Measurements from ENCODE around the gene VPS51. TPM values are rescaled to one million over a fixed set of nuclear protein-coding genes. Genes with fewer than 3 reads are reported as not detected.

VPS51 gene
- total and polyA plus RNA-seq, 5 donors from 2014 or later, result 84.2 to 234 (median 96.9) TPM

- no peak overlapping the region for H3K4me3 ChIP-seq (ENCODE audit: low read depth, low read length)
- H3K27me3 ChIP-seq (ENCODE audit: control insufficient read depth, insufficient read depth, low read length), result no peaks in the 10 kb centered on the region
- no peaks in the 10 kb centered on the region for H3K36me3 ChIP-seq (ENCODE audit: control insufficient read depth, insufficient read depth, low read length)
- no peak for ATAC-seq (ENCODE audit: low read depth in 2 of 2)
- H3K27me3 Mint-ChIP-seq, result peaks cover 12% of the 10 kb centered on the region
- no peaks in the 10 kb centered on the region for H3K9me3 ChIP-seq (ENCODE audit: control insufficient read depth in 2 of 2, low read length in 2 of 2)
- H3K27ac Mint-ChIP-seq, result no peak overlapping the region
- no peaks in the 10 kb centered on the region for H3K9me3 Mint-ChIP-seq
- peaks cover 0 to 18% (median 13%) of the 10 kb centered on the region in 4 donors for H3K4me1 Mint-ChIP-seq
- no peak overlapping the region for H3K4me3 Mint-ChIP-seq
- peaks cover 11% of the 10 kb centered on the region for H3K4me1 ChIP-seq (ENCODE audit: control insufficient read depth, insufficient read depth, low read length, poor library complexity, severe bottlenecking)
- no peak overlapping the region for H3K27ac ChIP-seq (ENCODE audit: insufficient read depth, low read length, poor library complexity, severe bottlenecking)
- H3K36me3 Mint-ChIP-seq, result no peaks in the 10 kb centered on the region
- no peak for DNase-seq
Measured at GRCh38 chr11:65058012-65058411, 38.0 kb upstream of the VPS51 start.

GRCh38 chr11:65058419-65059054, 37.5 kb upstream of the VPS51 start, which contains the start of gene NAALADL1:
Gene NAALADL1 (minus strand): TSS chr11:65058553. CDS start chr11:65058521, 32 bp downstream.
- H3K9me3 Mint-ChIP-seq, result no peaks in the 10 kb centered on the region
- no peak for DNase-seq
- H3K27ac Mint-ChIP-seq, result no peak within 1 kb of the TSS
- Histone ChIP-seq H3K9me3 (ENCODE audit: control insufficient read depth in 2 of 2, low read length in 2 of 2) (no peaks in the 10 kb centered on the region), H3K27me3 (ENCODE audit: control insufficient read depth, insufficient read depth, low read length) (no peaks in the 10 kb centered on the region), H3K4me1 (ENCODE audit: control insufficient read depth, insufficient read depth, low read length, poor library complexity, severe bottlenecking) (peaks cover 9% of the 10 kb centered on the region), H3K36me3 (ENCODE audit: control insufficient read depth, insufficient read depth, low read length) (no peaks in the 10 kb centered on the region), H3K4me3 (ENCODE audit: low read depth, low read length) (no peak within 1 kb of the TSS), H3K27ac (ENCODE audit: insufficient read depth, low read length, poor library complexity, severe bottlenecking) (no peak within 1 kb of the TSS)
- peaks cover 0 to 13% (median 12%) of the 10 kb centered on the region in 4 donors for H3K4me1 Mint-ChIP-seq
- peaks cover 12% of the 10 kb centered on the region for H3K27me3 Mint-ChIP-seq
- no peak for ATAC-seq (ENCODE audit: low read depth in 2 of 2)
- H3K4me3 Mint-ChIP-seq, result peak within 1 kb of the TSS in 1 of 4 donors; percentile 32
- no peaks in the 10 kb centered on the region for H3K36me3 Mint-ChIP-seq

- no peak overlapping the region for H3K4me3 Mint-ChIP-seq
- H3K27ac Mint-ChIP-seq, result no peak overlapping the region
- peaks cover 12% of the 10 kb centered on the region for H3K27me3 Mint-ChIP-seq
- Histone ChIP-seq H3K36me3 (ENCODE audit: control insufficient read depth, insufficient read depth, low read length) (no peaks in the 10 kb centered on the region), H3K9me3 (ENCODE audit: control insufficient read depth in 2 of 2, low read length in 2 of 2) (no peaks in the 10 kb centered on the region), H3K4me3 (ENCODE audit: low read depth, low read length) (no peak overlapping the region), H3K27me3 (ENCODE audit: control insufficient read depth, insufficient read depth, low read length) (no peaks in the 10 kb centered on the region), H3K4me1 (ENCODE audit: control insufficient read depth, insufficient read depth, low read length, poor library complexity, severe bottlenecking) (no peaks in the 10 kb centered on the region), H3K27ac (ENCODE audit: insufficient read depth, low read length, poor library complexity, severe bottlenecking) (no peak overlapping the region)
- no peak for ATAC-seq (ENCODE audit: low read depth in 2 of 2)
- H3K36me3 Mint-ChIP-seq, result no peaks in the 10 kb centered on the region
- H3K4me1 Mint-ChIP-seq, result peaks cover 0 to 4% (median 3%) of the 10 kb centered on the region in 4 donors
- no peak for DNase-seq
- H3K9me3 Mint-ChIP-seq, result no peaks in the 10 kb centered on the region
Measured at GRCh38 chr11:65059523-65059922, 36.5 kb upstream of the VPS51 start.

- Mint-ChIP-seq H3K36me3 (no peaks in the 10 kb centered on the region), H3K4me1 (peaks cover 0 to 4% (median 2%) of the 10 kb centered on the region in 4 donors), H3K27me3 (peaks cover 12% of the 10 kb centered on the region), H3K4me3 (no peak overlapping the region), H3K9me3 (no peaks in the 10 kb centered on the region), H3K27ac (no peak overlapping the region)
- DNase-seq, result peak in 1 of 3 donors; percentile 33
- Histone ChIP-seq H3K4me3 (ENCODE audit: low read depth, low read length) (no peak overlapping the region), H3K9me3 (ENCODE audit: control insufficient read depth in 2 of 2, low read length in 2 of 2) (no peaks in the 10 kb centered on the region), H3K36me3 (ENCODE audit: control insufficient read depth, insufficient read depth, low read length) (no peaks in the 10 kb centered on the region), H3K4me1 (ENCODE audit: control insufficient read depth, insufficient read depth, low read length, poor library complexity, severe bottlenecking) (no peaks in the 10 kb centered on the region), H3K27ac (ENCODE audit: insufficient read depth, low read length, poor library complexity, severe bottlenecking) (no peak overlapping the region), H3K27me3 (ENCODE audit: control insufficient read depth, insufficient read depth, low read length) (no peaks in the 10 kb centered on the region)
- no peak for ATAC-seq (ENCODE audit: low read depth in 2 of 2)
Measured at GRCh38 chr11:65059959-65060824, 35.8 kb upstream of the VPS51 start.

- peak in 1 of 3 donors; percentile 17 for DNase-seq
- peak overlapping the region in 1 of 3 donors; percentile 51 for H3K27ac Mint-ChIP-seq
Measured at GRCh38 chr11:65060913-65061408, 35.1 kb upstream of the VPS51 start.

GRCh38 chr11:65063532-65063931, 32.5 kb upstream of the VPS51 start:
- Histone ChIP-seq H3K9me3 (ENCODE audit: control insufficient read depth in 2 of 2, low read length in 2 of 2) (no peaks in the 10 kb centered on the region), H3K36me3 (ENCODE audit: control insufficient read depth, insufficient read depth, low read length) (no peaks in the 10 kb centered on the region), H3K4me3 (ENCODE audit: low read depth, low read length) (no peak overlapping the region), H3K27ac (ENCODE audit: insufficient read depth, low read length, poor library complexity, severe bottlenecking) (no peak overlapping the region), H3K27me3 (ENCODE audit: control insufficient read depth, insufficient read depth, low read length) (no peaks in the 10 kb centered on the region), H3K4me1 (ENCODE audit: control insufficient read depth, insufficient read depth, low read length, poor library complexity, severe bottlenecking) (no peaks in the 10 kb centered on the region)
- no peak for ATAC-seq (ENCODE audit: low read depth in 2 of 2)
- no peaks in the 10 kb centered on the region for H3K36me3 Mint-ChIP-seq
- DNase-seq, result no peak
- peaks cover 0 to 4% (median 2%) of the 10 kb centered on the region in 4 donors for H3K4me1 Mint-ChIP-seq
- no peaks in the 10 kb centered on the region for H3K9me3 Mint-ChIP-seq
- no peak overlapping the region for H3K4me3 Mint-ChIP-seq
- no peak overlapping the region for H3K27ac Mint-ChIP-seq
- H3K27me3 Mint-ChIP-seq, result peaks cover 7% of the 10 kb centered on the region

More at GRCh38 chr11:65060913-65061408, 35.1 kb upstream of the VPS51 start:
- Histone ChIP-seq H3K9me3 (ENCODE audit: control insufficient read depth in 2 of 2, low read length in 2 of 2) (no peaks in the 10 kb centered on the region), H3K36me3 (ENCODE audit: control insufficient read depth, insufficient read depth, low read length) (no peaks in the 10 kb centered on the region), H3K27ac (ENCODE audit: insufficient read depth, low read length, poor library complexity, severe bottlenecking) (no peak overlapping the region), H3K4me1 (ENCODE audit: control insufficient read depth, insufficient read depth, low read length, poor library complexity, severe bottlenecking) (no peaks in the 10 kb centered on the region), H3K27me3 (ENCODE audit: control insufficient read depth, insufficient read depth, low read length) (no peaks in the 10 kb centered on the region), H3K4me3 (ENCODE audit: low read depth, low read length) (no peak overlapping the region)
- H3K9me3 Mint-ChIP-seq, result no peaks in the 10 kb centered on the region
- H3K36me3 Mint-ChIP-seq, result no peaks in the 10 kb centered on the region
- peaks cover 12% of the 10 kb centered on the region for H3K27me3 Mint-ChIP-seq
- H3K4me1 Mint-ChIP-seq, result peaks cover 0 to 4% (median 2%) of the 10 kb centered on the region in 4 donors
- ATAC-seq (ENCODE audit: low read depth in 2 of 2), result peak in 1 of 2 donors; percentile 14
- no peak overlapping the region for H3K4me3 Mint-ChIP-seq

GRCh38 chr11:65064847-65065240, 31.2 kb upstream of the VPS51 start:
- H3K36me3 ChIP-seq (ENCODE audit: control insufficient read depth, insufficient read depth, low read length), result no peaks in the 10 kb centered on the region

More at GRCh38 chr11:65064847-65065240, 31.2 kb upstream of the VPS51 start:
- Histone ChIP-seq H3K27ac (ENCODE audit: insufficient read depth, low read length, poor library complexity, severe bottlenecking) (no peak overlapping the region), H3K4me3 (ENCODE audit: low read depth, low read length) (no peak overlapping the region), H3K9me3 (ENCODE audit: control insufficient read depth in 2 of 2, low read length in 2 of 2) (no peaks in the 10 kb centered on the region), H3K4me1 (ENCODE audit: control insufficient read depth, insufficient read depth, low read length, poor library complexity, severe bottlenecking) (no peaks in the 10 kb centered on the region), H3K27me3 (ENCODE audit: control insufficient read depth, insufficient read depth, low read length) (no peaks in the 10 kb centered on the region)
- no peak overlapping the region for H3K4me3 Mint-ChIP-seq
- H3K27ac Mint-ChIP-seq, result peak overlapping the region in 1 of 3 donors; percentile 34
- no peaks in the 10 kb centered on the region for H3K9me3 Mint-ChIP-seq
- DNase-seq (no peak), ATAC-seq (ENCODE audit: low read depth in 2 of 2) (no peak)
- H3K36me3 Mint-ChIP-seq, result no peaks in the 10 kb centered on the region
- H3K4me1 Mint-ChIP-seq, result peaks cover 0 to 4% (median 2%) of the 10 kb centered on the region in 4 donors
- H3K27me3 Mint-ChIP-seq, result peaks cover 4% of the 10 kb centered on the region

Measured in CD4-positive, CD25-positive, alpha-beta regulatory T cell (primary cell).